Suppressor macrophage treated with lipopolysaccharide for 1 hour (primary cell): ENCODE data around the gene ZNF446.
"Not testable (repeated sequence)": the region's sequence is repeated elsewhere in the genome, so short reads cannot be mapped to it uniquely, and the experiment has no call there.

Source experiments
- DNase-seq, 3 donors: peaks; one replicate each; pipeline ENCODE4 v3.0.0-alpha.2; 2020 to 2022

ZNF446 gene

DNA sequence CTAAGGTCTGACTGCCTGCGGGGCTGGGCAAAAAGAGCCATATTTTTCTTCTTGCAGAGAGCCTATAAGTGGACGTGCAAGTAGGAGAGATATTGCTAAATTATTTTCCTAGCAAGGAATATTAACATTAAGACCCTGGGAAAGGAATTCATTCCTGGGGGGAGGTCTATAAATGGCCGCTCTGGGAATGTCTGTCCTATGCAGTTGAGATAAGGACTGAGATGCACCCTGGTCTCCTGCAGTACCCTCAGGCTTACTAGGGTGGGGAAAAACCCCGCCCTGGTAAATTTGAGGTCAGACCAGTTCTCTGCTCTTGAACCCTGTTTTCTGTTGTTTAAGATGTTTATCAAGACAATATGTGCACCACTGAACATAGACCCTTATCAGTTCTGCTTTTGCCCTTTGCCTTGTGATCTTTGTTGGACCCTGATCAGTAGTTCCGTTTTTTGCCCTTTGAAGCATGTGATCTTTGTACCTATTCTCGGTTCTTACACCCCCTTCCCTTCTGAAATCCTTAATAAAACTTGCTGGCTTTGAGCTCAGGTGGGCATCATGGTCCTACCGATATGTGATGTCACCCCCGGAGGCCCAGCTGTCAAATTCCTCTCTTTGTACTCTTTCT, 31.6 kb downstream of the ZNF446 start:
- DNase-seq, result not testable (repeated sequence)

DNA sequence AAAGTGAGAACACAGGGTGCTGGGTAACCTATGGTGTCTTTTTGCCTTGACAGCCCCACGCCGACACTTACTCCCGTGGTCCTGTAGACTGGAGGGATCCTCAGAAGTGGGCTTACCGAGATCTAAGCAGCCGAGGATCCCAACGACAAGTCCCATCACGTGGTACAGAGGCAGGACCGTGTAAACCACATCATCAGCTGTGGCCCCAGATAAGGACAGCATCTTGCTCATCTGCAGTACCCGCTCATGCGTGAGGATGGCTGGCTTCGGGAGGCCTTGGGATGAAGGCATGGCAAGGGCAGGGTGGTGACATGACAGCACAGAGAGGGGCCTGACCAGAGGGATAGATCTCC, 33.6 kb downstream of the ZNF446 start:
- DNase-seq, result no peak

DNA sequence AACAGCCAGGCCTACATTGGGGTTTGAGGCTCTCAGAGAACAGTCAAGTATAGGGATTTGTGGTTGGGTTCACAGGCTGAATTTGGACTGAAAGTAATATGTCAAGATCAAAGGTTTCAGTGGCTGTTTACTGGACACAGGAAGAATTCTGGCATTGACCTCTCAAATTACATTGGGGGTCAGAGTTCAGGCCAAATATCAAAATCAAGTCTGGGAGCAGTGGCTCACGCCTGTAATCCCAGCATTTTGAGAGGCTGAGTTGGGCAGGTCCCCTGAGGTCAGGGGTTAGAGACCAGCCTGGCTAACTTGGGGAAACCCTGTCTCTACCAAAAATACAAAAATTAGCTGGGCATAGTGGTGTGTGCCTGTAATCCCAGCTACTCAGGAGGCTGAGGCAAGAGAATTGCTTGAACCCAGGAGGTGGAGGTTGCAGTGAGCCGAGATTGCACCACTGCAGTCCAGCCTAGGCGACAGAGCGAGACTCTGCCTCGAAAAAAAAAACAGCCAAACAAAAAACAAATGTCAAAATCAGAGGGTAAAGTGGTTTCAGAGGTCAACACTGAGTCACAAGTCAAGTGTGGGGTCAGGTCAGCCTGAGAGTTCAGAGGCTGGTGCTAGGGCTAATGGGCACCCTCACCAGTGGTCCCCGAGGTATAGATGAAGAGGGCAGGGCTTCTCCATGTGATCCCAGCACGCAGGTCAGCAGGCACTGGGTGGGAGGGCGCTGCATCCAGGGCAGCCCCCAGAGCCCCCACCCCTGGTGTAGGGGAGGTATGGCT, 34.1 kb downstream of the ZNF446 start:
- DNase-seq, result no peak

DNA sequence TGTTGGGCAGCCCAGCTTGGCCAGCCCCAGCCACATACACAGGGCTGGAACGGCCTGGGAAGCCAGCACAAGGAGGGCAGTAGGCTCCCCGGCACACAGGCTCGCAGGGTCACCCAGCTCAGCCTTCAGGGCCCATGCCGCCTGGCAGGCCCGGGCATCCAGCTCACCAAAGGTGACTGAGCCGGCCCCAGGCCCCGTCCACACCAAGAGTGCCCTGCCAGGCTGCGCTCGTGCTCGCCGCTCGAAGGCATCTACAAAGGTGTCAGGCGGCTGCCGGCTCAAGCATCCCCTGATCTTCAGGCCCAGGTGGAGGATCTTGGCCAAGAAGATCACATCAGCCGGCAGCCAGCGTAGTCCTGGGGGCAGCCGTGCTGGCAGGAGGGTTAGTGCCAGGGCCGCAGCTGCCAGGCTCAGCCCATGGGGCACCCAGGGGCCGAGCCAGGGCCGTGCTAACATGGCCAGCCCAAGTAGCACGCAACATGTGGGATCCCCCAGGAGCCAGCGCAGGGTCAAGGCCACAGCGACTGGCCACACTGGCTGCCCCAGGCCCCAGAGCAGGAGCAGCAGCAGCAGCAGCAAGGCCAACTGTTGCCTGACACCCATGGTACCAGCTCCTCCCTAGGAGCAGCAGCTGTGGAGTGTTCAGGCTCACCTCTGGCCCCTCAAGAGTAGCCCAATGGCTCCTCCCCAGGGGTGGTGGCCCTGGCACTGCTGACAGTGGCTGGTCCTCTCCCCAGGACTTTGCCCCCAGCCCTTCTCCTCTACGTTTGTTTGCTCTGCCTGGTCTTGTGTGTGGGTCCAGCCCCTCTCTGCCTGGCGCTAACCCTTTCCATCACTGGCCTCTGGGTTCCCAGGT, 35.4 kb downstream of the ZNF446 start, which contains the start of gene SLC27A5:
SLC27A5 (minus strand) TSS at position 640 of the 856 bp plus-strand sequence; CDS start at position 603, 37 bp downstream.
- DNase-seq, result no peak

DNA sequence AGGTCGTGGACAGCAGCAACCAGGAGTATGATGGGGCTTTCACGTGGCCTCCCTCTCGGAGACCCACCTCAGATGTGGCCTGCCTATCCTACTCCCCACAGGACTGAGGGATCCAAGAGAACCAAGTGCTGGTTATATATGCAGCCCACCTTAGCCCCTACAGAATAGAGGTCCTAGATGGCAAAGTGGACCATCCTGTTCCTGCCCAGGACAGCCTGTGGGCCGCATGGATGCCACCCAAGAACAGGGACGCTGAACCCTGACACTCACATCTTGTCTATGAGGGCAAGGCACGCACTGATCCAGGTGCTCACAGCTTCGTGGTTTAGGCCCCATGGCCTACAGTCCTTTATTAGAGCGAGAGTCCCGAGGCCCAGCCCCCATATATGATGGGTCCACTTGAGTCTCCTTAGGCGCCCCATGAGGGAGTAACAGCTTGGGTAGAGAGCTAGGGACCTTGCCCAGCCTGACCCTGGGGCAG, 37.1 kb downstream of the ZNF446 start:
- DNase-seq, result no peak

DNA sequence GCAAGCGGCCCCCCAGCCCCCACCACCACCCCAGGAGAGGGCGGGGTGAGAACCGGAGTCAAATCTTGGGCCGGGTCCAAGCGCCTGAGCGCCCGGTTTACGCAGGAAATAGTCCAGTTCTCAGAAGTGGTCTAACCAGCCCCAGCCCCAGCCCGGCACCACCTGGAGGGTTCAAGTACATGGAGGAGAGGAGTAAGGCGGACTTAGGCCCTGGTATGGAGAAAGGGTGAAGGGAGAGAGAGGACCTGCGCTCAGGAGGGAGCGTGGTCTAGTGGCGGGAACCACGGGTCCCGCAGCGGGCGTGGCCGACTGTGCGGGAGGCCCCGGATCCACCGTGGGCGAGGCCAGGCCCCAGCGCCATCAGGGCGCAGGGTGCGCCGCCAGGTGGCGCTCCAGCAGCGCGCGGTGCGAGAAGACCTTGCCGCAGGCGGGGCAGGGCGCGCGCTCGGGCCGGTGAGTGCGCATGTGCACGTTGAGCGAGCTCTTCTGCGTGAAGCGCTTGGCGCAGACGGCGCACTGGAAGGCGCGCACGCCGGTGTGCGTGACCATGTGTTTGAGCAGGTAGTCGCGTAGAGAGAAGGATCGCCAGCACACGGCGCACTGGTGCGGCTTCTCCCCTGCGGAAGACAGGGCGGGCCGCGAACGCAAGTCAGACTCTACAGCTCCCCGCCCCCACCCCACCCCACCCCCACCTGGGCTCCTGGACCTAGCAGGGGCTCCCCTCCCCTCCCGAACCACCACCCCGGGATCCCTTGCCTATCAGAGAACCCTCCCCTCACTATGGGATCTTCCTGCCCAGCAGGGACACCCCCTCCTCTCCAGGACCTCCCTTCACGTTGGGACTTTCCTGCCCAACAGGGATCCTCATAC, 37.8 kb downstream of the ZNF446 start:
- peak; percentile 95 to 98 (median 97) for DNase-seq

DNA sequence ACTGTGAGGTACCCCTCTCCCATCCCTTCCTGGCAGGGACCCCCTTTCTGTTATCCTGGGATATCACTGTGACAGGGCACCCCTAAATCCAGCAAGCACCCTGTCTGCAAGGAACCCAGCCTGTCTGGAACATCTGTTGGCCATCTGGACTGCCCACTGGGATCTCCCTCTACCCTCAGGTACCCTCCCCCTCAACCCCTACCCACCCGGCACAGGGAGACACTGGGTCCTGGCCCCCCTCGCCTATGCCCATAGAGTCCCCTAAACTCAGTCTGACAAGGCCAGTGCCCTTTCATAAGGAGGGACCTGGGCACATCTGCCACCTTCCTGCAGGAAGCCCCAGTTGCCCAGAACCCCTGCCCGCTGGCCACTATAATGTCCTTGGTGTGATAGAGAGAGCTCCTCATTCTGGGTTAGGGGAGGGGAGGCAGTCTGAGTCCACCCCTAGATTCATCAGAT, 38.4 kb downstream of the ZNF446 start:
- no peak for DNase-seq

DNA sequence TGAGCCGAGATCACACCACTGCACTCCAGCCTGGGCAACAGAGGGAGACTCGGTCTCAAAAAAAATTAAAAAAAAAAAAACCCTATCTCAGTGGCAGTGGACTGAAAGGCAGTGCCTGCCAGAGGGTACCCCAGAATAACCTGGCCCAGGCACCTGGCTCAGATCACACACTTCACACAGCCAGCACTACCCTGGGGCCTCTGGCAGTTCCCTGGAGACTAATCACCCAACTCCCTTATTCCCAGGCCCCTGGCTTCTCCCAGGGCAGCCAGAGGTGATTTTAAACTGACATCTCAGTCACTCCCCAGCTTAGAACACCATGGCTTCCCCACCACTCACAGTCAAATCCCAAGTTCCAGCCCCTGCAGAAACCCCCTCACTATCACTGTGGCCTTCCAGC, 39.1 kb downstream of the ZNF446 start:
- no peak for DNase-seq

DNA sequence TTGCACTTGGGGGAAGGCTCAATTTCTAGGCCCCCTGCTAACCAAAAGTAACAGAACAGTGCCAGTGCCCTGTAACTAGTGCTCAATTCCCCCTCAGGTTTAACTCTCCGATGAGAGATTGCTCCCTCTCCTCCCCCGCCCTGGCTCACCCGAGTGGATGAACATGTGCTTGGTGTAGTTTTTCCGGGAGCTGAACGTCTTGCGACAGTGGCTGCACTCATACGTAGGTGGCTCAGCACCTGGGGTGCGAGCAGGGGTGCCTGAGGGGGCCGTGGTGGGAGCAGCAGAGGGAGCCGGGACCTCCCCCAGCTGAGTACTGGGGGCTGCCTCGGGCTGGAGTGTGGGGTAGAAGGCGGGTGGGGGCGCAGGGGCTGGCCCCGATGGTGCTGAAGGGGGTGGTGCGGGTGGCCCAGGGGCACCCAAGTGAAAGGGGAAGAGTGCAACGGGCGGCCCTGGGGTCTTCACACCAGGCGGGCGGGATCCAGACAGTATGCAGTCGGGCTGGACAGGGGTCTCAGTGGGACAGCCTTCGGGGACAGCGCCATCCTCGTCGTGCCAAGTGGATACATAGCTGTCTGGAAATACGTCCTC, 40.2 kb downstream of the ZNF446 start:
- no peak for DNase-seq

DNA sequence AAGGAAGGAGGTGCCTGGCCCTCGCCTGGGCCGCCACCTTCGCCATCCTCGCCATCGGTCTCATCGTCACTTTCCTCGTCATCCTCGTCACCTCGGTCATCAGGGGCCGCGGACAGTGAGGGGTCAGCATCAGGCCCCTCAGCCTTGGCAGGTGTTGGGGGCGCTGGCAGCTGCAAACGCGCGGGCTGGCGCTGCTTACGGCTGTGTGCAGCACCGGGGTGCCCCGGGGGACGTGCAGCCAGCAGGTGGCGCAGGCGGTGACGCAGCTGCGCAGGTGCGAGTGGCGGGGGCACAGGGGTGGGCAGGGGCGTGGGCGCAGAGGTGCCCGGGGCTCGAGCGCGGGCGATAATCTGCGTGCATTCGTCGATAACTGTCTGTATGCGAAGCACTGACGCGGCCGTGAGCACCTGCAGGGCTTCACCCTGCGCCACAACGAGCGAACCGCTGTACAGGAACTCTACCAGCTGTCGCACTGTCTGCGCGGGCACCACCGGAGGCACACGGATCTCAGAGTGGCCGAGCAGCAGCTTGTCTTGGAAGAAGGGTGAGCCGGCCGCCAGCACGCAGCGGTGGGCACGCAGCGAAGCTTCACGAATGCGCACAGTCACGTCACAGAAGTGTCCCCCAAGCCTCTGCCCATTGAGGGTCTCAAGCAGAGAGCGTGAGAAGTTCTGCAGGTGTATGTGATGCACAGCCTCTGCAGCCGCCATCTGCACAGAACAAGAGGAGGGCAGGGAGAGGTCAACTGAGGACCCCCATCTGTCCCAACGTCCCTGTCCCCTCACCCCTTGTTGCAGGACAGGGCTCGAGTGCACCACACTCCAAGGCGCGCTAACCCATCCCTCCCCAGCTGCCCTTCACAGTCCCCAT, 41.0 kb downstream of the ZNF446 start:
- DNase-seq, result no peak

DNA sequence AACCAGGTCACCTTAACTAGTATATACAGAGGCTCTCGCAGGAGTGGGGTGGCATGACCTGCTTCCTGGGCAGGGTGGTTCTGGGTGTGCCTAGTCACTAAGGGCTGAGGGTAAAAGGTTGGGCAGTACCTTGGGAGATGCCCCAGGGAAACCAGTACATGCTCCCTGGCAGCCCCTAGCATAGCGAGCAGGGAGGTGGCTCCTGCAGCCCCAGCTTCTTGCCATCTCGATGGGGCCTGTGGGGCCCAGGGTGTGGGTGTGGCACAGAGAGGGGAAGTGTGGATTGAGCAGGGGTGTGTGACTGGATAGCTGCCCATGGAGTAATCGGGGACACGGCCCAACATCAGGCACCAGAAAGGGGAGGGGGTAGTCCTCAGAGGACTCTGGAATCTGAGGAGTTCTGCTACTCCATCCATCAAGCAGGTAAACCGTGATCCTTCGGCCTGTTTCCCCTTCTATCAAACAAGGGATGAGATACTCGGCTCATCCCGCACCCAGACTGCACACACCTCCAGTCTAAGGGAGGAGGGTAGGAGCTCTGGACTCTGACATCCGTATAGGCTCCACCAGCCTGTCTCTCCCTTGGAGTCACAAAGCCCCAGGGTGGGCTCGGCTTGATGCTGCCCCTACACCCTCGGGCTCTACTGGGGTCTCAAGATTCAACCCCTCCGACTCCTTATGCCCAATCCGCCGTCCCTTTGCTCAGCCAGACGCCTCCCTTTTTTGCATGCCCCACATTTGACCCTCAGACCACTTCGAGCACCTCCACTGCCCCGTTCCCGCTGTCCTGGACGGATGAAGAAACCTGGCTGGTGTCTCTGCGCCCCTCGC, 42.3 kb downstream of the ZNF446 start:
- peak; percentile 53 to 69 (median 55) for DNase-seq

DNA sequence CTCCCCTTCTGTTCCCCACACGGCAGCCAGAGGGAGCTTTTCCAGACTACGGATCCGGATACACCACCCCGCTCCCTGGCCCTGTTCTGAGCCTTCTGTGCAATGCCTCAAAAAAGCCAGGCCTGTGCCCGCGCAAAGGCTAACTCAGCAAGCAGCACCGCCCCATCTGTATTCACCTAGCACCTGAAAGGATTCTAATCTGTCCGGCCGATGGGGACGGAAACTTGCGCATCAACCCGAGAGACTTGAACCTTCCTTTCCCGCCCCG, 42.9 kb downstream of the ZNF446 start:
- DNase-seq, result peak; percentile 65 to 78 (median 70)

DNA sequence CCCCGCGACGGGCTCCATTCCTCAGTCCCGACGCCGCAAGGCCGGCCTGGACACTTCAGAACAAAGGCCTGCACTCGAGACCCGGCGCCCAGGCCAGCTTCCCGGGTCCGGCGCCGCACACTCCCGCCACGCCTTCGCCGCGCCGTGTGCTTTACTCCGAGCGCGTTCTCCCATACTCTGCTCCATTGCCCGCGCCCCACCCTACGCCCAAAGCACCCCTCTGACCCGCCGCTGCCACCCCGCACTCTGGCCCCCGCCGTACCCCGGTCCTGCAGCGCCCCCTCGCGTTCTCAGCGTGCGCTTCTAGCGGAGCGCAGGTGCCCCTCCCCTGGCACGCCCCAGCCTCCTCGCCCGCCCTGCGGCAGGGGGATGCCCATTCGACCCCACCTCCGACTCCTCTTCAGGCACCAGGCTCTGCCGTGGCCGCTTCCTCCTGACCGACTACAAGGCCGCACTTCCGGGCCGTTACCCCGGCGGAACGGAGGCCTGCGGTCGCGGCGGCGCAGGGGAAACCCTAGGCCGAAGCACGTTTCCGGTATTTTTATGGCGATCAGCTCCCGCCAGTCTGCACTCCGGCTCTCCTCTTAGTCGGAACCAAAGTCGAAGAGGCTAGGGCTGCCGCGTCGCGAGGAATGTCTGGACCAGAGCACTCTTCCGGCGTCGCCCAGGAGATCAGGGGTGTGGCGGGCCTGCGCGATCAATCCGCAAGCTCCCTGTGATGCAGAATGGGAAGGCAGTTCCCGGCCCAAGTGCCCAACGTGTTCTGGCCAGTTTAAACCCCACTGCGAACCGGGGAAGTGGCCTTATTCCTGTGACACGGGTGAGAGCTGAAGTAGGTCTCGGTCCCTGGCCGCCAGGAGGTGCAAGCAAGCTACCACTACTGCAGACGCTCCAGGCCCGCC, 43.5 kb downstream of the ZNF446 start, which contains the start of gene ZBTB45:
ZBTB45 (minus strand) TSS at position 456 of the 902 bp plus-strand sequence. CDS start 2,137 bp downstream, outside the sequence.
- peak; percentile 94 to 96 (median 94) for DNase-seq

DNA sequence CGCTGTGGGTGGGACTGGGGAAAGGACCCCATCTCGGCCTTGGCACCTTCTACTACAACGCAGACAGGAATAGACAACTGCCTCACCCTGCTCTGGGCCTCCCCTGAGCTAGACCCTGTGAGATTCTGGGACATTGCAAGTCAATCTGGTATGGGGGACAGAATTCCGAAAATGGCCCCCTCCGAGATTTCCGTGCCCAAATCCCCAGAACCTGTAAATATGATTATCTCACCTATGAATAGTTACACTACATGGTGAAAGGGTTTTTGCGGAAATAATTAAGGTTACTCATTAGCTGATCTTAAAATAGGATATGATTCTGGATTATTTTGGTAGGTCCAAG, 44.1 kb downstream of the ZNF446 start:
- no peak for DNase-seq

DNA sequence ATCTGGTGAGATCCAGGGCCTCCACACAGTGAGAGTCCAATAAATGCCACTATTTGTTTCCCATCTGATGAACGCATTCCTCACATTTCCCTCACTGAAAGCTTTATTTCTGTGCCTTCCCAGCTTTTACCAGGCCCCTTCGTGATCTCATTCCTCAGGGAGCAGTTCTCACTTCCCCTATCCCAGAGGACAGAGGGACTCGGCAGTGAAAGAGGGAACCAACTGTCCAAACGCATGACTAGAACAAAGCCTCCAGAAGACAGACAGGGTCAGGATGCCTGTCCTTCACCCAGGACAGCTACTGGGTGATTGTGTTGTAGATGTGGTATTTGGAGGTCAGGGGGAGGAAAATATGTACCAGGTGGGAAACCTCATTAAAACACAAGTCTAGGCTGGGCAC, 45.5 kb downstream of the ZNF446 start:
- DNase-seq, result peak; percentile 45 to 58 (median 49)

DNA sequence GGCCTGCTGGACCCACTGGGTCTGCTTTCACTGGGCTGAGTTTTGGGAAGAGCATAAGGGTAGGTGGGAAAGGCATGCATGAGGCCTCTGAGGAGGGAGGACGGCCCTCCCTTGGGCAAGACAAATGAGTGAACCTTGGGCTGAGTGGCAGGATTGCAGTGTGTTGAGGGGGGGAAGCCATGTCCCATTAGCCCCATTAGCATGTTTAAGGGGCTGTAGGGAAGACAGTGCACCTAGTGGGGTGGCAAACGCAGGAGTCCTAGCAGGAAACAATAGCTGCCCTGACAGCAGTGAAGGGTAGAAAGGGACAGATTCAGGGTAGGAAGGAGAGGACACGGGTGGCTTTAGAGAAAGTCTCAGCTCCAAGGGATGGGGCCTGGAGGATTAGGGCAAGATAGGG, 46.6 kb downstream of the ZNF446 start:
- no peak for DNase-seq

DNA sequence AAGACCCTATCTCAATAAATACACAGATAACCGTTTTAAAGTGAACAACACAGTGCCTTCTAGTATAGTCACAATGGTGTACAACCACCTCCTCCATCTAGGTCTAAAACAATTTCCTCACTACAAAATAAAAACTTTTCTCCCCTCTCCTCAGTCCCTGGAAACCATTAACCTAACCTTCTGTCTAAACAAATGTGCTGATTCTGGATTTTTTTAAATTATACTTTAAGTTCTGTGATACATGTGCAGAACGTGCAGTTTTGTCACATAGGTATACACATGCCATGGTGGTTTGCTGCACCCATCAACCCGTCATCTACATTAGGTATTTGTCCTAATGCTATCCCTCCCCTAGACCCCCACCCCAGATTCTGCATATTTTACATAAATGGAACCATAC, 53.3 kb downstream of the ZNF446 start:
- DNase-seq, result no peak
